ENCODE measurements around the gene TNRC6A. TPM values are rescaled to one million over a fixed set of nuclear protein-coding genes. Genes with fewer than 3 reads are reported as not detected.

TNRC6A gene
- total and polyA plus RNA-seq, 4 donors, result 10.3 to 93.0 (median 29.8) TPM

GRCh38 chr16:24834459-24835335 lies 105.2 kb downstream of the TNRC6A start:
- DNase-seq (peak in 2 of 3 donors; percentile 11 to 19), ATAC-seq (ENCODE audit: insufficient read depth, low FRiP score) (no peak)
- 60 to 65% methylated on average over 7 of the region's 7 CpGs for whole genome bisulfite sequencing, 2 donors
- Histone ChIP-seq H3K36me3 (ENCODE audit: control insufficient read depth in 4 of 4, insufficient read depth in 4 of 4, low read length in 4 of 4) (no peaks in the 10 kb centered on the region), H3K9me3 (ENCODE audit: control insufficient read depth in 4 of 4, insufficient read depth in 3 of 4, low read length in 3 of 4) (no peaks in the 10 kb centered on the region), H3K27me3 (ENCODE audit: control insufficient read depth in 3 of 3, insufficient read depth in 3 of 3, low read length in 2 of 3) (no peaks in the 10 kb centered on the region), H3K9ac (ENCODE audit: insufficient read depth in 1 of 2, low read length in 2 of 2) (no peak overlapping the region), H3K4me1 (ENCODE audit: control insufficient read depth in 5 of 5, insufficient read depth in 5 of 5, low read length in 5 of 5) (peaks cover 0 to 7% (median 0%) of the 10 kb centered on the region in 5 donors), H3K4me3 (no peak overlapping the region), H3K27ac (ENCODE audit: low read depth in 1 of 2, low read length in 1 of 2) (no peak overlapping the region)
- TF ChIP-seq, protein P1, sequence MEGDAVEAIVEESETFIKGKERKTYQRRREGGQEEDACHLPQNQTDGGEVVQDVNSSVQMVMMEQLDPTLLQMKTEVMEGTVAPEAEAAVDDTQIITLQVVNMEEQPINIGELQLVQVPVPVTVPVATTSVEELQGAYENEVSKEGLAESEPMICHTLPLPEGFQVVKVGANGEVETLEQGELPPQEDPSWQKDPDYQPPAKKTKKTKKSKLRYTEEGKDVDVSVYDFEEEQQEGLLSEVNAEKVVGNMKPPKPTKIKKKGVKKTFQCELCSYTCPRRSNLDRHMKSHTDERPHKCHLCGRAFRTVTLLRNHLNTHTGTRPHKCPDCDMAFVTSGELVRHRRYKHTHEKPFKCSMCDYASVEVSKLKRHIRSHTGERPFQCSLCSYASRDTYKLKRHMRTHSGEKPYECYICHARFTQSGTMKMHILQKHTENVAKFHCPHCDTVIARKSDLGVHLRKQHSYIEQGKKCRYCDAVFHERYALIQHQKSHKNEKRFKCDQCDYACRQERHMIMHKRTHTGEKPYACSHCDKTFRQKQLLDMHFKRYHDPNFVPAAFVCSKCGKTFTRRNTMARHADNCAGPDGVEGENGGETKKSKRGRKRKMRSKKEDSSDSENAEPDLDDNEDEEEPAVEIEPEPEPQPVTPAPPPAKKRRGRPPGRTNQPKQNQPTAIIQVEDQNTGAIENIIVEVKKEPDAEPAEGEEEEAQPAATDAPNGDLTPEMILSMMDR (IDR thresholded peaks at IDR 0.05; ENCODE audit: control extremely low read depth, extremely low read depth), result no peak

DNA sequence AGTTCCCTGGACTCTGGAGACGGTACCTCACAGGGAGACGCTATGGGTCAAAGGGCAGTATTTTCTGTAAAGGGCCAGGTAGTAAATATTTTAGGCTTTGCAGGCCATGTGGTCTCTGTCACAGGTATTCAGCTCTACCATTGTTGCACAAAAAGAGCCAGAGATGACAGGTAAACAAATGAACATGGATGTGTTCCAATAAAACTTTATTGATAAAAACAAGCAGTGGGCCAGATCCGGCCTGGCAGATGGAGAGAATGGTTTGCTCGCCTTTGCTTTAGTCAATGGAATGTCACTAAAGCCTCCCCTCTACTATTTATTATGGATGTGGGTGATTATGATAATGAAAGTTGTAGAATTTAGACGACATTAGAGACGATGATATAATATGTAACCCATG lies 107.4 kb downstream of the TNRC6A start:
- Histone ChIP-seq H3K27me3 (ENCODE audit: control insufficient read depth in 3 of 3, insufficient read depth in 3 of 3, low read length in 2 of 3) (no peaks in the 10 kb centered on the region), H3K4me1 (ENCODE audit: control insufficient read depth in 5 of 5, insufficient read depth in 5 of 5, low read length in 5 of 5) (peaks cover 0 to 7% (median 0%) of the 10 kb centered on the region in 5 donors), H3K27ac (ENCODE audit: low read depth in 1 of 2, low read length in 1 of 2) (no peak overlapping the region), H3K4me3 (no peak overlapping the region), H3K36me3 (ENCODE audit: control insufficient read depth in 4 of 4, insufficient read depth in 4 of 4, low read length in 4 of 4) (no peaks in the 10 kb centered on the region), H3K9me3 (ENCODE audit: control insufficient read depth in 4 of 4, insufficient read depth in 3 of 4, low read length in 3 of 4) (no peaks in the 10 kb centered on the region), H3K9ac (ENCODE audit: insufficient read depth in 1 of 2, low read length in 2 of 2) (no peak overlapping the region)
- TF ChIP-seq, protein P1 (IDR thresholded peaks at IDR 0.05; ENCODE audit: control extremely low read depth, extremely low read depth), result no peak
- DNase-seq (no peak), ATAC-seq (ENCODE audit: insufficient read depth, low FRiP score) (no peak)
- WGBS, 2 donors, result 94 to 97% methylated on average over 6 of the region's 6 CpGs

DNA sequence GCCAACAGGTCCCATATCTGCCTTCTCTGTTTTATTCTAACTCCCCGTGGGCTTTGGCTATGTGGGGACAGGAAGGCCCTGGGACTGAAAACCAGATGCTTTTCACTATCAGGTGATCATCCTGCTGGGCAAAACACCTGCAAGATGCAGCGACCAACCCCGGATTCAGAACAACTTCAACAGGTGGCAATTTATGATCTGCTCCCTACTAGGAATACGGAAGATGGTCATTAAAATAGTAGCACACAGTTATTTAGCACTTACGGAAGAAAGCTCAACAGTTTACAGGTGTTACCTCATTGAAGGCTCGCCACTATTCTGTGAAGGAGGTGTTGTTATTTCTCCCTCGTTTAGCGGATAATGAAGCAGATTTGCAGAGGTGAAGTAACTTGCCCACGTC lies 108.5 kb downstream of the TNRC6A start:
- DNase-seq, result no peak
- H3K27me3 ChIP-seq (ENCODE audit: control insufficient read depth in 3 of 3, insufficient read depth in 3 of 3, low read length in 2 of 3), result no peaks in the 10 kb centered on the region
- ATAC-seq (ENCODE audit: insufficient read depth, low FRiP score), result no peak
- WGBS, 2 donors, result 86 to 93% methylated on average over 9 of the region's 9 CpGs
- no peak overlapping the region for H3K4me3 ChIP-seq
- H3K36me3 ChIP-seq (ENCODE audit: control insufficient read depth in 4 of 4, insufficient read depth in 4 of 4, low read length in 4 of 4), result no peaks in the 10 kb centered on the region
- H3K9ac ChIP-seq (ENCODE audit: insufficient read depth in 1 of 2, low read length in 2 of 2), result no peak overlapping the region
- no peaks in the 10 kb centered on the region for H3K9me3 ChIP-seq (ENCODE audit: control insufficient read depth in 4 of 4, insufficient read depth in 3 of 4, low read length in 3 of 4)
- H3K4me1 ChIP-seq (ENCODE audit: control insufficient read depth in 5 of 5, insufficient read depth in 5 of 5, low read length in 5 of 5), result peaks cover 0 to 7% (median 0%) of the 10 kb centered on the region in 5 donors
- TF ChIP-seq, protein P1 (IDR thresholded peaks at IDR 0.05; ENCODE audit: control extremely low read depth, extremely low read depth), result no peak
- H3K27ac ChIP-seq (ENCODE audit: low read depth in 1 of 2, low read length in 1 of 2), result no peak overlapping the region

Measured in lung (tissue), 12 donors.